Myocyte (in vitro differentiated cells): ENCODE data around the gene PIK3CD. TPM values are rescaled to one million over a fixed set of nuclear protein-coding genes. Genes with fewer than 3 reads are reported as not detected.
"Not testable (repeated sequence)": the region's sequence is repeated elsewhere in the genome, so short reads cannot be mapped to it uniquely, and the experiment has no call there.

Source experiments
- DNase-seq: peaks from one replicate; pipeline ENCODE4 v3.0.0-alpha.2; 2012; ENCODE audit warnings: low read depth
- total RNA-seq: library from RNA; depleted of rRNA; stranded (reverse); fragments of >200 nt; gene quantifications from 2 replicates; pipeline ENCODE4 v1.2.3, GENCODE V29; 2014

The PIK3CD gene
- total RNA-seq, 1 donor from 2014 or later, result 7.0 TPM

- DNase-seq, result no peak
Measured at GRCh38 chr1:9731561-9731960, 80.0 kb downstream of the PIK3CD start.

GRCh38 chr1:9732123-9732971 lies 80.8 kb downstream of the PIK3CD start:
- DNase-seq, result peak; percentile 70

- no peak for DNase-seq
Measured at GRCh38 chr1:9733160-9733789, 81.7 kb downstream of the PIK3CD start.

- no peak for DNase-seq
Measured at GRCh38 chr1:9735800-9736199, 84.3 kb downstream of the PIK3CD start.

GRCh38 chr1:9736241-9736640 lies 84.7 kb downstream of the PIK3CD start:
- DNase-seq, result no peak

GRCh38 chr1:9737057-9737456 lies 85.5 kb downstream of the PIK3CD start:
- DNase-seq, result no peak

GRCh38 chr1:9737671-9738070 lies 86.1 kb downstream of the PIK3CD start:
- DNase-seq, result no peak

- no peak for DNase-seq
Measured at GRCh38 chr1:9744106-9744799, 92.7 kb downstream of the PIK3CD start.

- DNase-seq, result no peak
Measured at GRCh38 chr1:9746211-9746610, 94.7 kb downstream of the PIK3CD start.

GRCh38 chr1:9746651-9747050 lies 95.1 kb downstream of the PIK3CD start:
- no peak for DNase-seq

- DNase-seq, result not testable (repeated sequence)
Measured at GRCh38 chr1:9748391-9748790, 96.9 kb downstream of the PIK3CD start.

- DNase-seq, result no peak
Measured at GRCh38 chr1:9749361-9749760, 97.8 kb downstream of the PIK3CD start.

- no peak for DNase-seq
Measured at GRCh38 chr1:9751971-9752370, 100.4 kb downstream of the PIK3CD start.

GRCh38 chr1:9753121-9753531 lies 101.6 kb downstream of the PIK3CD start:
- DNase-seq, result peak; percentile 51

GRCh38 chr1:9755441-9755995 lies 104.0 kb downstream of the PIK3CD start:
- DNase-seq, result no peak

GRCh38 chr1:9758559-9759121 lies 107.1 kb downstream of the PIK3CD start:
- peak; percentile 39 for DNase-seq

GRCh38 chr1:9759939-9760338 lies 108.4 kb downstream of the PIK3CD start:
- no peak for DNase-seq

GRCh38 chr1:9760824-9761223 lies 109.3 kb downstream of the PIK3CD start:
- no peak for DNase-seq

GRCh38 chr1:9761855-9762254 lies 110.3 kb downstream of the PIK3CD start:
- DNase-seq, result peak; percentile 75

- not testable (repeated sequence) for DNase-seq
Measured at GRCh38 chr1:9762446-9762845, 110.9 kb downstream of the PIK3CD start.

GRCh38 chr1:9763914-9764313 lies 112.4 kb downstream of the PIK3CD start:
- no peak for DNase-seq
